GM06990 (cell line): Measurements from ENCODE around the gene GALNT18.

Source experiments
- DNase-seq: peaks from one replicate; pipeline ENCODE4 v3.0.0-alpha.2; 2011; ENCODE audit not compliant: insufficient read length; ENCODE audit errors: extremely low read depth
- H3K27me3 ChIP-seq: replicated peaks from 2 replicates; pipeline ENCODE4 v1.6.0; 2011; ENCODE audit warnings: low read length; ENCODE audit not compliant: control insufficient read depth, insufficient read depth
- H3K36me3 ChIP-seq: 2 replicates; pipeline ENCODE4 v1.5.1; 2011; ENCODE audit warnings: low read length; ENCODE audit not compliant: control insufficient read depth, insufficient read depth
- H3K4me3 ChIP-seq: replicated peaks from 2 replicates; pipeline ENCODE4 v1.5.1; 2011; ENCODE audit warnings: low read depth, mild to moderate bottlenecking, control low read depth, low read length
- TF ChIP-seq, protein P1 (sequence below): IDR thresholded peaks from 2 replicates; pipeline ENCODE4 v1.5.1; 2011; ENCODE audit warnings: low read length, control low read depth, mild to moderate bottlenecking, inconsistent platforms; ENCODE audit not compliant: insufficient read depth, poor library complexity, severe bottlenecking

GALNT18 gene

GRCh38 chr11:11463405-11463804, 158.4 kb downstream of the GALNT18 start:
- no peaks in the 10 kb centered on the region for H3K27me3 ChIP-seq
- no peak overlapping the region for H3K4me3 ChIP-seq
- TF ChIP-seq, protein P1, sequence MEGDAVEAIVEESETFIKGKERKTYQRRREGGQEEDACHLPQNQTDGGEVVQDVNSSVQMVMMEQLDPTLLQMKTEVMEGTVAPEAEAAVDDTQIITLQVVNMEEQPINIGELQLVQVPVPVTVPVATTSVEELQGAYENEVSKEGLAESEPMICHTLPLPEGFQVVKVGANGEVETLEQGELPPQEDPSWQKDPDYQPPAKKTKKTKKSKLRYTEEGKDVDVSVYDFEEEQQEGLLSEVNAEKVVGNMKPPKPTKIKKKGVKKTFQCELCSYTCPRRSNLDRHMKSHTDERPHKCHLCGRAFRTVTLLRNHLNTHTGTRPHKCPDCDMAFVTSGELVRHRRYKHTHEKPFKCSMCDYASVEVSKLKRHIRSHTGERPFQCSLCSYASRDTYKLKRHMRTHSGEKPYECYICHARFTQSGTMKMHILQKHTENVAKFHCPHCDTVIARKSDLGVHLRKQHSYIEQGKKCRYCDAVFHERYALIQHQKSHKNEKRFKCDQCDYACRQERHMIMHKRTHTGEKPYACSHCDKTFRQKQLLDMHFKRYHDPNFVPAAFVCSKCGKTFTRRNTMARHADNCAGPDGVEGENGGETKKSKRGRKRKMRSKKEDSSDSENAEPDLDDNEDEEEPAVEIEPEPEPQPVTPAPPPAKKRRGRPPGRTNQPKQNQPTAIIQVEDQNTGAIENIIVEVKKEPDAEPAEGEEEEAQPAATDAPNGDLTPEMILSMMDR: no peak
- no peaks in the 10 kb centered on the region for H3K36me3 ChIP-seq
- no peak for DNase-seq

DNA sequence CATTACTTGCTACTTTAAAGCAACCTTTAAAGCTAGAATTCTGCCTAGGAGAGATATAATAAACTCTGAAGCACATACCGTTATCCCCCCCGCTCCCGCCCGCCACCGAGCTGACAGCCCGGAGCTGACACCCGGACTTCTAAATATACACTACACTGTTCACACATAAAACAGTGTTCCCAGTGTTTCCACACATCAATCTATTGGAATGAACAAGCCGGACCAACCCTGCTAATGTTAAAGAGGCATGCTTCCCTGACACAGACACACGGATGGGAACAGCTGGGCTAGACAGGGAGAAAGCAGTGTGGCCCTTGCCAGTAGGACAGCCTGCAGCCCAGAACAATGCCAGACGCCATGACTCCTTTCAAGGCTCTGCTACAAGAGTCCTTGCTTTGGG, 160.3 kb downstream of the GALNT18 start:
- H3K36me3 ChIP-seq: no peaks in the 10 kb centered on the region
- no peak for DNase-seq
- H3K4me3 ChIP-seq: no peak overlapping the region
- TF ChIP-seq, protein P1: no peak
- H3K27me3 ChIP-seq: no peaks in the 10 kb centered on the region

GRCh38 chr11:11459578-11459977, 162.2 kb downstream of the GALNT18 start:
- Histone ChIP-seq H3K36me3 (no peaks in the 10 kb centered on the region), H3K4me3 (no peak overlapping the region), H3K27me3 (no peaks in the 10 kb centered on the region)
- DNase-seq: no peak
- TF ChIP-seq, protein P1: no peak

- TF ChIP-seq, protein P1: no peak
- DNase-seq: no peak
- Histone ChIP-seq H3K27me3 (no peaks in the 10 kb centered on the region), H3K36me3 (no peaks in the 10 kb centered on the region), H3K4me3 (no peak overlapping the region)
These were observed 163.3 kb downstream of the GALNT18 start for GRCh38 chr11:11458485-11458884.

- TF ChIP-seq, protein P1: no peak
- no peaks in the 10 kb centered on the region for H3K27me3 ChIP-seq
- no peak for DNase-seq
- no peaks in the 10 kb centered on the region for H3K36me3 ChIP-seq
- no peak overlapping the region for H3K4me3 ChIP-seq
These were observed 163.8 kb downstream of the GALNT18 start for GRCh38 chr11:11458001-11458400.

GRCh38 chr11:11456866-11457265, 164.9 kb downstream of the GALNT18 start:
- H3K36me3 ChIP-seq: no peaks in the 10 kb centered on the region

More at GRCh38 chr11:11456866-11457265, 164.9 kb downstream of the GALNT18 start:
- TF ChIP-seq, protein P1: no peak
- Histone ChIP-seq H3K4me3 (no peak overlapping the region), H3K27me3 (no peaks in the 10 kb centered on the region)
- no peak for DNase-seq
